T-cell (primary cell): ENCODE measurements around the gene DCAF10. TPM values are rescaled to one million over a fixed set of nuclear protein-coding genes. Genes with fewer than 3 reads are reported as not detected.

Experiments
- ATAC-seq, 4 experiments: fragments of 200-7000 bp in 3 of 4; fragments of 150-1000 bp in 1 of 4; cut with Tn5 transposase; replicated peaks in 1 of 4; 1 replicate in 3 of 4; 2 replicates in 1 of 4; pipeline ENCODE4 v1.10.0; 2021; ENCODE audit warnings: moderate library complexity in 3 of 4, mild to moderate bottlenecking in 2 of 4, moderate number of reproducible peaks in 1 of 4
- CTCF ChIA-PET, 2 donors: fragments of 300-600 bp; sonication (Branson Sonifier 250); formaldehyde crosslinking; loops; one replicate each; lab custom pipeline; 2022; ENCODE audit warnings: antibody characterized with exemption in 2 of 2; lab: Charles Lee
- POLR2A ChIA-PET, 2 donors: fragments of 300-600 bp; sonication (Branson Sonifier 250); formaldehyde crosslinking; loops; one replicate each; lab custom pipeline; 2022; ENCODE audit warnings: antibody characterized with exemption in 2 of 2; lab: Charles Lee
- DNase-seq, 35 experiments: peaks; one replicate each; pipeline versions ENCODE4 v3.0.0 to v3.0.0-alpha.2; 2013 to 2023
- H3K27ac ChIP-seq: one replicate; pipeline ENCODE4 v1.5.1; 2013; ENCODE audit warnings: low read length
- H3K27me3 ChIP-seq, 2 experiments: replicated peaks in 1 of 2; 1 replicate in 1 of 2; 2 replicates in 1 of 2; pipeline versions ENCODE4 v1.6.1 to v1.7.0; 2013; ENCODE audit warnings: low read length in 1 of 2, mixed read lengths in 1 of 2; ENCODE audit not compliant: control insufficient read depth in 2 of 2, insufficient read depth in 2 of 2; ENCODE audit errors: extremely low read depth in 1 of 2
- H3K36me3 ChIP-seq, 2 donors: 1 replicate in 1 of 2; 2 replicates in 1 of 2; pipeline versions ENCODE4 v1.6.1 to v1.7.0; 2013; ENCODE audit warnings: low read length in 1 of 2; ENCODE audit not compliant: control insufficient read depth in 2 of 2, insufficient read depth in 1 of 2; ENCODE audit errors: extremely low read depth in 1 of 2
- H3K4me1 ChIP-seq, 2 experiments: 1 replicate in 1 of 2; 2 replicates in 1 of 2; pipeline versions ENCODE4 v1.6.1 to v1.7.0; 2013; ENCODE audit warnings: low read length in 2 of 2, mixed read lengths in 1 of 2; ENCODE audit not compliant: insufficient read depth in 2 of 2, control insufficient read depth in 1 of 2; ENCODE audit errors: extremely low read depth in 1 of 2
- H3K4me3 ChIP-seq, 2 donors: 1 replicate in 1 of 2; 2 replicates in 1 of 2; pipeline versions ENCODE4 v1.5.1 to v1.7.0; 2013; ENCODE audit warnings: mild to moderate bottlenecking in 2 of 2, low read length in 1 of 2, moderate library complexity in 1 of 2; ENCODE audit not compliant: control insufficient read depth in 1 of 2; ENCODE audit errors: extremely low read depth in 1 of 2
- H3K9me3 ChIP-seq: 2 replicates; pipeline ENCODE4 v1.7.0; 2013
- H3K27ac Mint-ChIP-seq, 2 donors: one replicate each; pipeline ENCODE4 v1.8.0; 2020 to 2021; ENCODE audit warnings: mild to moderate bottlenecking in 2 of 2, mixed read lengths in 2 of 2
- H3K27me3 Mint-ChIP-seq, 2 donors: one replicate each; pipeline ENCODE4 v1.8.0; 2021 to 2022; ENCODE audit warnings: mixed read lengths in 2 of 2
- H3K36me3 Mint-ChIP-seq: one replicate; pipeline ENCODE4 v1.8.0; 2021; ENCODE audit warnings: mixed read lengths
- H3K4me1 Mint-ChIP-seq, 3 donors: one replicate each; pipeline ENCODE4 v1.8.0; 2020 to 2022; ENCODE audit warnings: mixed read lengths in 3 of 3, mild to moderate bottlenecking in 1 of 3
- H3K4me3 Mint-ChIP-seq, 3 donors: one replicate each; pipeline ENCODE4 v1.8.0; 2020 to 2022; ENCODE audit warnings: mild to moderate bottlenecking in 3 of 3, mixed read lengths in 3 of 3, moderate library complexity in 3 of 3
- H3K9me3 Mint-ChIP-seq, 3 donors: one replicate each; pipeline ENCODE4 v1.8.0; 2020 to 2022; ENCODE audit warnings: mixed read lengths in 3 of 3
- WGBS: methylation state at CpG from one replicate; pipeline ENCODE4 v1.1.5; 2013; ENCODE audit warnings: missing lambda C conversion rate; ENCODE audit not compliant: insufficient coverage; 5-methylcytosine and 5-hydroxymethylcytosine counted together
- total RNA-seq, 35 experiments: library from RNA in 6 of 35; stranded (reverse) in 6 of 35; fragments of 120-200 nt in 1 of 35; gene quantifications; one replicate each; pipeline versions ENCODE4 v1.2.1 to v1.2.4 and lab custom pipeline; 2013 to 2026

DCAF10 gene
- total RNA-seq, 5 donors from 2014 or later (not counting 1 experiment from before 2014, with no cell fraction given): 18.4 to 20.9 (median 19.2) TPM

GRCh38 chr9:37769995-37770394 is 30.6 kb upstream of the DCAF10 start:
- no peak for ATAC-seq
- Mint-ChIP-seq H3K9me3 (no peaks in the 10 kb centered on the region), H3K27me3 (no peaks in the 10 kb centered on the region), H3K27ac (no peak overlapping the region), H3K36me3 (peaks cover 48% of the 10 kb centered on the region), H3K4me1 (peaks cover 4 to 9% (median 6%) of the 10 kb centered on the region in 3 donors), H3K4me3 (no peak overlapping the region)
- no peak for DNase-seq
- WGBS: 100% methylated on average over 3 of the region's 3 CpGs
- ChIA-PET POLR2A (interaction anchor here in 1 of 2 donors (0.8 kb wide), 1 partner anchor 10 kb away, joined by 3 read pairs; no protein-coding TSS in a partner anchor), CTCF (interaction anchor here in 1 of 2 donors (0.6 kb wide), 1 partner anchor 281 kb away, joined by 3 read pairs; no protein-coding TSS in a partner anchor)
- no peak overlapping the region for H3K27ac ChIP-seq
- no peaks in the 10 kb centered on the region for H3K9me3 ChIP-seq
- H3K4me1 ChIP-seq: no peaks in the 10 kb centered on the region
- H3K4me3 ChIP-seq: no peak overlapping the region
- no peaks in the 10 kb centered on the region for H3K27me3 ChIP-seq
- peaks cover 5 to 41% of the 10 kb centered on the region in 2 donors for H3K36me3 ChIP-seq

DNA sequence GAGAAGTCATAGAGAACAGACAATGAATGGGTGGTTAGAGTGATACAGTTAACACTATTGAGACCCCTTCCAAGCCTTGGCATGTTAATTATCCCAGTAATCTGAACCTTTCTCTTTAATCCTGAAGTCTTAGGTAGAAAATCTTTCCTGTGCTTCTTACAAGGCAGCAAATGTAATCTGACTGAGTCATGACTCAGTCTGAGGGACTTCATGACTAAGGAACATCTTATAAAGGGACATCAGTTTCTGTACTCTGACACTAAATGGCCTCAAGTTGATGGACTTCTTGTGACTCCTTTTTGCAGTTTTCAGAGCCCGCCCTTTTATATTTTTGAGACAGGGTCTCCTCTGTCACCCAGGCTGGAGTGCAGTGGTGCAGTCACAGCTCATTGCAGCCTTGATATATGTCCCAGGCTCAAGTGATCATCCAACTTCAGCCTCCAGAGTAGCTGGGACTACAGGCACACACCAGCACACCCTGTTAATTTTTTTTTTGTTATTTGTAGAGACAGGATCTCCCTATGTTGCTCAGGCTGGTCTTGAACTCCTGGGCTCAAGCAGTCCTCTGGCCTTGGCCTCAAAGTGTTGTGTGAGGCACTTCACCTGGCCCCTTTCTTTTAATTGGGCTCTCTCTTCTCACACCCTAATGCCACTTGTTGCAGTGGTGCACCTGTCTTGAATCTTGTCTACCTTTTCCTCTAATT is 25.2 kb upstream of the DCAF10 start:
- no peak for ATAC-seq
- no peak for DNase-seq
- peak overlapping the region in 1 of 2 donors; percentile 5 for H3K27ac Mint-ChIP-seq
- 90% methylated on average over 1 of the region's 1 CpG for whole genome bisulfite sequencing
- Histone ChIP-seq H3K27ac (no peak overlapping the region), H3K9me3 (no peaks in the 10 kb centered on the region), H3K36me3 (peaks cover 5 to 67% of the 10 kb centered on the region in 2 donors), H3K27me3 (no peaks in the 10 kb centered on the region), H3K4me3 (no peak overlapping the region), H3K4me1 (no peaks in the 10 kb centered on the region)
- H3K4me3 Mint-ChIP-seq: no peak overlapping the region
- ChIA-PET POLR2A (interaction anchor here (0.6 kb wide), 2 partner anchors 9 to 279 kb away, joined by 3 to 11 read pairs; no protein-coding TSS in a partner anchor), CTCF (no interaction called here)
- H3K4me1 Mint-ChIP-seq: peaks cover under 1 to 5% (median 2%) of the 10 kb centered on the region in 3 donors
- no peaks in the 10 kb centered on the region for H3K27me3 Mint-ChIP-seq
- peaks cover 28% of the 10 kb centered on the region for H3K36me3 Mint-ChIP-seq
- no peaks in the 10 kb centered on the region for H3K9me3 Mint-ChIP-seq

- ChIA-PET CTCF (no interaction called here), POLR2A (no interaction called here)
- Mint-ChIP-seq H3K27ac (no peak overlapping the region), H3K9me3 (no peaks in the 10 kb centered on the region), H3K4me3 (no peak overlapping the region), H3K4me1 (peaks cover 4 to 8% (median 6%) of the 10 kb centered on the region in 3 donors), H3K36me3 (peaks cover 33% of the 10 kb centered on the region), H3K27me3 (no peaks in the 10 kb centered on the region)
- WGBS: no CpG with 5 or more reads among the region's 5 CpGs
- H3K4me3 ChIP-seq: no peak overlapping the region
- no peaks in the 10 kb centered on the region for H3K4me1 ChIP-seq
- no peaks in the 10 kb centered on the region for H3K9me3 ChIP-seq
- peaks cover 0 to 70% of the 10 kb centered on the region in 2 donors for H3K36me3 ChIP-seq
- no peaks in the 10 kb centered on the region for H3K27me3 ChIP-seq
- DNase-seq (no peak), ATAC-seq (no peak)
- no peak overlapping the region for H3K27ac ChIP-seq
Observed at GRCh38 chr9:37776328-37776727, 24.3 kb upstream of the DCAF10 start.

- no peak overlapping the region for H3K27ac Mint-ChIP-seq
- H3K9me3 Mint-ChIP-seq: no peaks in the 10 kb centered on the region
- no peaks in the 10 kb centered on the region for H3K27me3 Mint-ChIP-seq
- peaks cover 24 to 30% (median 26%) of the 10 kb centered on the region in 3 donors for H3K4me1 Mint-ChIP-seq
- Histone ChIP-seq H3K9me3 (no peaks in the 10 kb centered on the region), H3K27ac (no peak overlapping the region), H3K4me1 (peaks cover 4 to 9% of the 10 kb centered on the region in 2 experiments), H3K27me3 (no peaks in the 10 kb centered on the region), H3K4me3 (no peak overlapping the region), H3K36me3 (peaks cover 0 to 82% of the 10 kb centered on the region in 2 donors)
- POLR2A ChIA-PET: no interaction called here
- no peak overlapping the region for H3K4me3 Mint-ChIP-seq
- WGBS: 80% methylated on average over 1 of the region's 2 CpGs
- ATAC-seq: no peak
- H3K36me3 Mint-ChIP-seq: peaks cover 39% of the 10 kb centered on the region
- DNase-seq: no peak
- CTCF ChIA-PET: interaction anchor here in 1 of 2 donors (0.7 kb wide), 1 partner anchor 127 kb away, joined by 3 read pairs; no protein-coding TSS in a partner anchor
Observed at GRCh38 chr9:37778534-37778933, 22.1 kb upstream of the DCAF10 start.

GRCh38 chr9:37784291-37784615 is 16.3 kb upstream of the DCAF10 start:
- H3K4me1 Mint-ChIP-seq: peaks cover 44 to 47% (median 47%) of the 10 kb centered on the region in 3 donors
- ChIA-PET POLR2A (interaction anchor here (0.5 to 1.2 kb wide), 4 partner anchors 9 to 1604 kb away, joined by 3 to 4 read pairs (median 4); partner anchors contain the start of gene DCAF10 (in 1 of the 2)), CTCF (no interaction called here)
- H3K36me3 ChIP-seq: peaks cover 0 to 39% of the 10 kb centered on the region in 2 donors
- peak overlapping the region; percentile 75 for H3K27ac ChIP-seq
- H3K27ac Mint-ChIP-seq: peak overlapping the region; percentile 95 to 96
- peak in 1 of 4 experiments; percentile 2 for ATAC-seq
- H3K36me3 Mint-ChIP-seq: peaks cover 23% of the 10 kb centered on the region
- peak in 1 of 35 experiments; percentile 1 for DNase-seq
- H3K9me3 Mint-ChIP-seq: no peaks in the 10 kb centered on the region
- no peaks in the 10 kb centered on the region for H3K27me3 Mint-ChIP-seq
- H3K9me3 ChIP-seq: no peaks in the 10 kb centered on the region
- H3K4me1 ChIP-seq: peaks cover 16 to 18% of the 10 kb centered on the region in 2 experiments
- H3K27me3 ChIP-seq: no peaks in the 10 kb centered on the region
- WGBS: 6% methylated on average over 5 of the region's 6 CpGs
- H3K4me3 ChIP-seq: peak overlapping the region; percentile 86 to 97
- H3K4me3 Mint-ChIP-seq: peak overlapping the region; percentile 97 to 100 (median 97)

DNA sequence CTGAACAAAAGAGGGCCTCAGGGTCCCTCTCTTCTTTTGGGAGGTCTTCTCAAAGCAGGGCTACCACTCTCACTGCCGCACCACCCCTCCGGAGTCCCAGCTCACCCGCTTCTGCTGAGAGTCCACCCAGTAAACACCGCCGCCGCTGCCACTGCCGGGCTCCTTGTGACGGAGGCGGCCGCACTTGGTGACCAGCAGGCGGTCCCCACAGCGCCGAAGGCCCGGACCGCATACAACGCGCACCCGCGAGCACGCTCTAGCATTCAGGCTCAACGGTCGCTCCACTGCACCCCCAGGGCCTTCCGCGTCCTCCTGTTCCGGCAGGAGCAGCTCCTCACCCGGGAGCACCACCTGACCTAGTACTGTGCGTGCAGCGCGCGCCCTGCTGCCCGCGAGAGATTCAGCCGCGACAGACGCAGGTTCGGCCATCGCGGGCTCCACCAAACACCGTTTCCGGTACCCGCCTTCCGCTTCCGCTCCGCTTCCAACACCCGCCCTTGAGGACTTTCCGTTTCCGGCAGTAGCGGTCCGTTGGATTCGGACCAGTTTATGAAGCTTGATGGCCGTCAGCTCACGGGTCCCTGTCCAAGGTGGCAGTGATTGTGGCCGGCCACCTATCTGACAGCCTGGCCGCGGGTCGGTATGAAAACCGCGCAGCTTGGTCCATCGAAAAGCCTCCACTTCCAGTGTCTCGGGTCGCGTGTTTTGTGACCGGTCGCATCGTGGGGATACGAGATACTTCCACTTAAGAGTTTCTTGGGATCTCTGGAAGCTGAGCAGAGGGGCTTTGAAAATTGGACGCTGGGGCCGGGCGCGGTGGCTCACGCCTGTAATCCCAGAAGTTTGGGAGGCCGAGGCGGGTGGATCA is 15.7 kb upstream of the DCAF10 start, which contains the start of gene EXOSC3:
EXOSC3 (minus strand) TSS at position 449 of the 868 bp plus-strand sequence; CDS start at position 429, 20 bp downstream.
- ChIA-PET CTCF (interaction anchor here (0.5 to 1.3 kb wide), 4 partner anchors 12 to 30 kb away, joined by 3 to 9 read pairs (median 3); partner anchors contain the start of gene DCAF10 (in 2 of the 2)), POLR2A (interaction anchor here (0.8 to 1.2 kb wide), 3 partner anchors 13 to 16 kb away, joined by 3 to 4 read pairs (median 4); partner anchors contain the start of gene DCAF10 (in 1 of the 2))
- Histone ChIP-seq H3K27me3 (no peaks in the 10 kb centered on the region), H3K36me3 (peaks cover 0 to 33% of the 10 kb centered on the region in 2 donors), H3K4me3 (peak within 1 kb of the TSS; percentile 86 to 97), H3K9me3 (no peaks in the 10 kb centered on the region), H3K4me1 (peaks cover 16 to 18% of the 10 kb centered on the region in 2 experiments), H3K27ac (peak within 1 kb of the TSS; percentile 75)
- H3K27me3 Mint-ChIP-seq: no peaks in the 10 kb centered on the region
- H3K4me1 Mint-ChIP-seq: peaks cover 44 to 47% (median 47%) of the 10 kb centered on the region in 3 donors
- peak within 1 kb of the TSS; percentile 97 to 100 (median 97) for H3K4me3 Mint-ChIP-seq
- peaks cover 23% of the 10 kb centered on the region for H3K36me3 Mint-ChIP-seq
- peak within 1 kb of the TSS; percentile 95 to 96 for H3K27ac Mint-ChIP-seq
- peak; percentile 67 to 90 (median 80) for DNase-seq
- peak; percentile 83 to 97 (median 91) for ATAC-seq
- H3K9me3 Mint-ChIP-seq: no peaks in the 10 kb centered on the region
- WGBS: under 1% methylated on average over 66 of the region's 73 CpGs
